Measurements from ENCODE around the gene TUBA8. TPM values are rescaled to one million over a fixed set of nuclear protein-coding genes. Genes with fewer than 3 reads are reported as not detected.
"Not testable (repeated sequence)": the region's sequence is repeated elsewhere in the genome, so short reads cannot be mapped to it uniquely, and the experiment has no call there.

TUBA8 gene
- total RNA-seq, 1 experiment from 2014 or later, result 1.3 TPM

- intact Hi-C loops (cut with micrococcal nuclease; ENCODE audit: unreplicated experiment), result loop anchor here (2.0 kb wide), 1 partner anchor 243 kb away; no protein-coding TSS in a partner anchor
- TF ChIP-seq CTCF (IDR thresholded peaks at IDR 0.05) (no peak), POLR2AphosphoS5 (IDR thresholded peaks at IDR 0.05; ENCODE audit: low read depth, low read length) (no peak)
- ATAC-seq (no peak), DNase-seq (ENCODE audit: low read depth, low spot score) (no peak)
- H3K9me3 ChIP-seq (ENCODE audit: control insufficient read depth, insufficient read depth, low read depth, low read length), result no peaks in the 10 kb centered on the region
- CTCF ChIA-PET, result interaction anchor here (0.8 kb wide), 1 partner anchor 240 kb away, joined by 3 read pairs; no protein-coding TSS in a partner anchor
- in situ Hi-C loops (cut with HindIII; ENCODE audit: low pct_unique_long_range_greater_than_20kb, low sequenced_read_pairs), result no loop called here
- no peaks in the 10 kb centered on the region for H3K36me3 ChIP-seq (ENCODE audit: control insufficient read depth, insufficient read depth, low read length)
- no peaks in the 10 kb centered on the region for H3K27me3 ChIP-seq (ENCODE audit: control insufficient read depth, insufficient read depth, low read length)
- H3K4me1 ChIP-seq (ENCODE audit: control insufficient read depth, insufficient read depth, low read length), result no peaks in the 10 kb centered on the region
- H3K4me3 ChIP-seq (ENCODE audit: low read depth in 2 of 2, low read length in 2 of 2), result no peak overlapping the region
- no TSS peak for BruUV-seq (replicated peaks)
- H3K27ac ChIP-seq (ENCODE audit: low read length), result no peak overlapping the region
- POLR2A ChIA-PET, result no interaction called here
Observed at GRCh38 chr22:18070041-18070440, 40.6 kb upstream of the TUBA8 start.

GRCh38 chr22:18070556-18071306 lies 39.9 kb upstream of the TUBA8 start:
- no peaks in the 10 kb centered on the region for H3K27me3 ChIP-seq (ENCODE audit: control insufficient read depth, insufficient read depth, low read length)
- intact Hi-C loops (cut with micrococcal nuclease; ENCODE audit: unreplicated experiment), result loop anchor here (2.0 kb wide), 1 partner anchor 244 kb away; no protein-coding TSS in a partner anchor
- no peak for TF ChIP-seq TCF7L2 (IDR thresholded peaks at IDR 0.05; ENCODE audit: low read depth, low read length)
- TF ChIP-seq CTCF (IDR thresholded peaks at IDR 0.05), result peak; percentile 47; the same call in 1 of the 2 replicates
- TF ChIP-seq REST (IDR thresholded peaks at IDR 0.05; ENCODE audit: insufficient read depth in 1 of 2, low read depth in 2 of 2, low read length in 1 of 2), result no peak
- no peak for TF ChIP-seq SIN3A (IDR thresholded peaks at IDR 0.05; ENCODE audit: borderline replicate concordance, insufficient read depth, low read depth, low read length)
- no peak overlapping the region for H3K4me3 ChIP-seq (ENCODE audit: low read depth in 2 of 2, low read length in 2 of 2)
- POLR2A ChIA-PET, result no interaction called here
- no peaks in the 10 kb centered on the region for H3K9me3 ChIP-seq (ENCODE audit: control insufficient read depth, insufficient read depth, low read depth, low read length)
- in situ Hi-C loops (cut with HindIII; ENCODE audit: low pct_unique_long_range_greater_than_20kb, low sequenced_read_pairs), result no loop called here
- CTCF ChIA-PET, result no interaction called here
- no peaks in the 10 kb centered on the region for H3K4me1 ChIP-seq (ENCODE audit: control insufficient read depth, insufficient read depth, low read length)
- no peak overlapping the region for H3K27ac ChIP-seq (ENCODE audit: low read length)
- no TSS peak for BruUV-seq (replicated peaks)
- ATAC-seq (no peak), DNase-seq (ENCODE audit: low read depth, low spot score) (no peak)
- H3K36me3 ChIP-seq (ENCODE audit: control insufficient read depth, insufficient read depth, low read length), result no peaks in the 10 kb centered on the region

- H3K27ac ChIP-seq (ENCODE audit: low read length); ATAC-seq; CTCF ChIA-PET; H3K4me3 ChIP-seq (ENCODE audit: low read depth in 2 of 2, low read length in 2 of 2); H3K27me3 ChIP-seq (ENCODE audit: control insufficient read depth, insufficient read depth, low read length); POLR2A ChIA-PET; in situ Hi-C loops (cut with HindIII; ENCODE audit: low pct_unique_long_range_greater_than_20kb, low sequenced_read_pairs); DNase-seq (ENCODE audit: low read depth, low spot score); H3K9me3 ChIP-seq (ENCODE audit: control insufficient read depth, insufficient read depth, low read depth, low read length); BruUV-seq (replicated peaks); H3K4me1 ChIP-seq (ENCODE audit: control insufficient read depth, insufficient read depth, low read length); H3K36me3 ChIP-seq (ENCODE audit: control insufficient read depth, insufficient read depth, low read length): not testable (repeated sequence)
- intact Hi-C loops (cut with micrococcal nuclease; ENCODE audit: unreplicated experiment), result loop anchor here (2.0 kb wide), 1 partner anchor 245 kb away; no protein-coding TSS in a partner anchor
Observed at GRCh38 chr22:18071307-18071967, 39.2 kb upstream of the TUBA8 start.
